H1 (cell line): ENCODE data around the gene TMEM50A. TPM values are rescaled to one million over a fixed set of nuclear protein-coding genes. Genes with fewer than 3 reads are reported as not detected.
A peak's percentile ranks its signal among the peaks of the same experiment; 100 is the strongest.
"Not testable (repeated sequence)": the region's sequence is repeated elsewhere in the genome, so short reads cannot be mapped to it uniquely, and the experiment has no call there.

ENCODE experiments used
- CTCF ChIA-PET: fragments of 300-600 bp; sonication (Branson Sonifier 250); formaldehyde crosslinking; loops from one replicate; lab custom pipeline; 2021; ENCODE audit not compliant: partially characterized antibody; lab: Charles Lee
- POLR2A ChIA-PET: fragments of 300-600 bp; sonication (Branson Sonifier 250); formaldehyde crosslinking; loops from one replicate; lab custom pipeline; 2021; ENCODE audit warnings: inconsistent platforms; ENCODE audit not compliant: partially characterized antibody; lab: Charles Lee
- DNase-seq, 2 experiments: peaks; one replicate each; pipeline versions ENCODE4 v3.0.0 to v3.0.0-alpha.2; 2010 to 2022; ENCODE audit warnings: low spot score in 2 of 2, low read depth in 1 of 2, mixed read lengths in 1 of 2
- FAIRE-seq: peaks from 2 replicates; lab custom pipeline; 2011; peaks lifted over from hg19 to GRCh38; lab: Jason Lieb, UNC
- H2AFZ ChIP-seq: 2 replicates; pipeline ENCODE4 v1.8.1; 2012; ENCODE audit warnings: low read length, inconsistent platforms
- H2AK5ac ChIP-seq: 2 replicates; pipeline ENCODE4 v1.6.1; 2013; ENCODE audit warnings: low read depth, low read length
- H2BK120ac ChIP-seq: replicated peaks from 2 replicates; pipeline ENCODE3; 2013; ENCODE audit warnings: low read depth, low read length, inconsistent platforms
- H2BK12ac ChIP-seq: 2 replicates; pipeline ENCODE4 v1.6.1; 2013; ENCODE audit warnings: low read depth, low read length
- H2BK15ac ChIP-seq: 2 replicates; pipeline ENCODE4 v1.6.1; 2013; ENCODE audit warnings: low read length
- H2BK20ac ChIP-seq: 2 replicates; pipeline ENCODE4 v1.6.1; 2013; ENCODE audit warnings: low read length
- H2BK5ac ChIP-seq: 2 replicates; pipeline ENCODE4 v1.6.1; 2013; ENCODE audit warnings: low read depth, low read length
- H3K14ac ChIP-seq: 2 replicates; pipeline ENCODE4 v1.6.1; 2013; ENCODE audit warnings: inconsistent platforms; ENCODE audit not compliant: insufficient read length
- H3K18ac ChIP-seq: 2 replicates; pipeline ENCODE4 v1.6.1; 2013; ENCODE audit warnings: low read length; ENCODE audit errors: extremely low read depth
- H3K23ac ChIP-seq: 2 replicates; pipeline ENCODE4 v1.6.1; 2013; ENCODE audit warnings: inconsistent platforms; ENCODE audit not compliant: insufficient read length
- H3K23me2 ChIP-seq: 2 replicates; pipeline ENCODE4 v1.6.1; 2013; ENCODE audit warnings: low read depth, low read length
- H3K27ac ChIP-seq: 2 replicates; pipeline ENCODE4 v1.6.1; 2011; ENCODE audit warnings: low read depth, low read length, inconsistent platforms
- H3K27me3 ChIP-seq, 4 experiments: replicated peaks in 1 of 4; 1 replicate in 1 of 4; 2 replicates in 3 of 4; pipeline versions ENCODE4 v1.6.1 to v1.8.1; 2011 to 2013; ENCODE audit warnings: low read length in 3 of 4, mild to moderate bottlenecking in 3 of 4, inconsistent platforms in 2 of 4, mixed read lengths in 2 of 4, moderate library complexity in 1 of 4; ENCODE audit not compliant: control insufficient read depth in 3 of 4, insufficient read depth in 3 of 4; ENCODE audit errors: extremely low read depth in 1 of 4
- H3K36me3 ChIP-seq, 4 experiments: 2 replicates each; pipeline versions ENCODE4 v1.6.1 to v1.8.1; 2011 to 2013; ENCODE audit warnings: mild to moderate bottlenecking in 4 of 4, low read length in 3 of 4, moderate library complexity in 2 of 4, control low read depth in 1 of 4, inconsistent platforms in 1 of 4; ENCODE audit not compliant: insufficient read depth in 4 of 4, control insufficient read depth in 2 of 4
- H3K4ac ChIP-seq: replicated peaks from 2 replicates; pipeline ENCODE3; 2013; ENCODE audit warnings: low read length, low read depth, mixed read lengths, inconsistent platforms; ENCODE audit not compliant: insufficient read length
- H3K4me1 ChIP-seq, 4 experiments: replicated peaks in 1 of 4; 1 replicate in 1 of 4; 2 replicates in 3 of 4; pipeline versions ENCODE4 v1.6.1 to v1.8.1; 2011 to 2013; ENCODE audit warnings: low read length in 3 of 4, inconsistent platforms in 2 of 4, mixed read lengths in 1 of 4; ENCODE audit not compliant: insufficient read depth in 4 of 4, control insufficient read depth in 3 of 4
- H3K4me2 ChIP-seq, 2 experiments: 2 replicates each; pipeline versions ENCODE4 v1.6.1 to v1.8.1; 2011 to 2013; ENCODE audit warnings: low read depth in 2 of 2, low read length in 2 of 2, control low read depth in 1 of 2, inconsistent platforms in 1 of 2, mild to moderate bottlenecking in 1 of 2; ENCODE audit not compliant: insufficient read depth in 1 of 2
- H3K4me3 ChIP-seq, 4 experiments: fragments of 200-600, 300-600 bp in 1 of 4; sonication (generic), shearing (Covaris generic), sonication (Bioruptor Twin) in 1 of 4; 2 replicates each; pipeline versions ENCODE4 v1.5.1 to v1.8.1; 2011 to 2016; ENCODE audit warnings: low read length in 4 of 4, low read depth in 3 of 4, control low read depth in 2 of 4, inconsistent platforms in 2 of 4, mild to moderate bottlenecking in 2 of 4, mixed read lengths in 1 of 4, moderate library complexity in 1 of 4; ENCODE audit not compliant: insufficient read depth in 2 of 4; ENCODE audit errors: extremely low read depth in 1 of 4
- H3K56ac ChIP-seq: replicated peaks from 2 replicates; pipeline ENCODE3; 2013; ENCODE audit warnings: low read depth, mild to moderate bottlenecking, mixed read lengths, low read length, inconsistent platforms; ENCODE audit not compliant: insufficient read length
- H3K79me1 ChIP-seq: 2 replicates; pipeline ENCODE4 v1.6.1; 2013; ENCODE audit warnings: low read depth, low read length, control low read depth
- H3K79me2 ChIP-seq, 2 experiments: 2 replicates each; pipeline versions ENCODE4 v1.6.1 to v1.8.1; 2012 to 2013; ENCODE audit warnings: low read length in 2 of 2, mild to moderate bottlenecking in 2 of 2, inconsistent platforms in 1 of 2; ENCODE audit not compliant: insufficient read depth in 2 of 2, control insufficient read depth in 1 of 2
- H3K9ac ChIP-seq, 4 experiments: replicated peaks in 1 of 4; 1 replicate in 1 of 4; 2 replicates in 3 of 4; pipeline versions ENCODE4 v1.6.1 to v1.8.1; 2011 to 2013; ENCODE audit warnings: low read depth in 3 of 4, low read length in 3 of 4, control low read depth in 2 of 4, mild to moderate bottlenecking in 2 of 4, moderate library complexity in 2 of 4, inconsistent platforms in 1 of 4; ENCODE audit errors: extremely low read depth in 1 of 4
- H3K9me3 ChIP-seq, 2 experiments: 2 replicates each; pipeline versions ENCODE4 v1.6.1 to v1.8.1; 2012 to 2013; ENCODE audit warnings: mild to moderate bottlenecking in 2 of 2, moderate library complexity in 2 of 2, control low read depth in 1 of 2, inconsistent platforms in 1 of 2, low read depth in 1 of 2, low read length in 1 of 2, mixed read lengths in 1 of 2; ENCODE audit not compliant: insufficient read depth in 2 of 2
- H4K20me1 ChIP-seq, 2 experiments: replicated peaks in 1 of 2; 2 replicates each; pipeline versions ENCODE3 to v1.8.1; 2011 to 2013; ENCODE audit warnings: inconsistent platforms in 2 of 2, low read length in 2 of 2, mild to moderate bottlenecking in 1 of 2; ENCODE audit not compliant: insufficient read depth in 2 of 2, control insufficient read depth in 1 of 2
- H4K5ac ChIP-seq: 2 replicates; pipeline ENCODE4 v1.6.1; 2013; ENCODE audit warnings: low read length, low read depth, mixed read lengths, inconsistent platforms; ENCODE audit not compliant: insufficient read length
- H4K8ac ChIP-seq: 2 replicates; pipeline ENCODE4 v1.8.0; 2013; ENCODE audit warnings: mild to moderate bottlenecking, moderate library complexity, low read length, inconsistent platforms; ENCODE audit not compliant: insufficient read depth; ENCODE audit errors: extremely low read depth
- H4K91ac ChIP-seq: replicated peaks from 2 replicates; pipeline ENCODE3; 2013; ENCODE audit warnings: low read length, mixed read lengths, inconsistent platforms; ENCODE audit not compliant: insufficient read length
- RAD21 ChIP-seq, 2 experiments: IDR thresholded peaks in 1 of 2; conservative IDR thresholded peaks in 1 of 2; 2 replicates each; pipeline ENCODE4 v1.6.1; 2011; ENCODE audit warnings: low read depth in 2 of 2, low read length in 2 of 2, improper control_type of control experiment in 1 of 2, inconsistent platforms in 1 of 2, mild to moderate bottlenecking in 1 of 2, moderate library complexity in 1 of 2
- WGBS, 2 experiments: shearing (Covaris generic) in 1 of 2; methylation state at CpG; one replicate each; pipeline versions ENCODE4 v1.1.6 to v1.1.7; 2013 to 2015; ENCODE audit warnings: low lambda C conversion rate in 2 of 2, mixed read lengths in 2 of 2, inconsistent platforms in 1 of 2, low coverage in 1 of 2, missing lambda C conversion rate in 1 of 2; ENCODE audit not compliant: insufficient replicate concordance in 2 of 2, insufficient coverage in 1 of 2, insufficient read length in 1 of 2; ENCODE audit errors: extremely low coverage in 1 of 2, missing lambda C conversion rate in 1 of 2; 5-methylcytosine and 5-hydroxymethylcytosine counted together
- polyA plus RNA-seq, 7 experiments: library from polyadenylated mRNA; depleted of rRNA in 3 of 7; stranded (reverse) in 5 of 7; unstranded in 2 of 7; fragments of >200 nt in 5 of 7; fragments of 200-250 nt in 2 of 7; gene quantifications; 1 replicate in 5 of 7; 2 replicates in 1 of 7; 4 replicates in 1 of 7; pipeline versions ENCODE4 v1.2.1 to v1.2.3, GENCODE V29; 2011 to 2013; ENCODE audit warnings: missing spikeins in 2 of 7, mixed read lengths in 2 of 7
- total RNA-seq: library from RNA; stranded (reverse); fragmentation: NEBNext Ultra II Directional; extraction: Animal tissue kit (Norgen Biotek cat#: 25700); gene quantifications from 2 replicates; pipeline ENCODE4 v1.2.1, GENCODE V29; 2021

The TMEM50A gene
- total and polyA plus RNA-seq, 2 of the 8 experiments (the other 6 are each of a cell fraction or from before 2014, with no cell fraction given): 98.6 to 111 TPM

DNA sequence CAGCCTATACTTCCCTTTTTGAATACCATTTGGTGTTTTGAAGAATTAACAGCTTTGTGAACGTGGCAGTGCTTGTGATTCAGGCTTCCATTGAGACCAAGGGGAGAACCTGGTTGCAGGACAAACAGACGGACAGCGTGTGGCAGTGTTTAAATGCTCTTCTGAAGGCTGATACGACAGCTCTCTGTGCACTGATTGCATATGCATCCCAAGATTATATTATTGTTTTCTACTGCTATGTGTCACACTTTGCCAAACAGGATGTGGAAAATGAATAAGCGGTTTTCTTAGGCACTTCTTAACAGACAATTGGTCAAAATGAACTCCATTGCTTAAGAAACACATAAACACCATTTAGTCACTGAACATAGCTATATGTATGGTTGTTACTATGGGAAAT lies 8.2 kb upstream of the TMEM50A start:
- H3K79me2 ChIP-seq: peaks cover 0 to 11% of the 10 kb centered on the region in 2 experiments; a peak in 1 of 4 replicates
- H2AK5ac ChIP-seq, DNase-seq, FAIRE-seq, H3K4me3 ChIP-seq, H4K20me1 ChIP-seq, H2AFZ ChIP-seq, H4K8ac ChIP-seq, H3K4ac ChIP-seq, H3K4me1 ChIP-seq, H3K23ac ChIP-seq, H3K9me3 ChIP-seq, H2BK12ac ChIP-seq, H3K27me3 ChIP-seq, H3K23me2 ChIP-seq, H3K79me1 ChIP-seq, H2BK120ac ChIP-seq, H4K91ac ChIP-seq, H2BK20ac ChIP-seq, H3K36me3 ChIP-seq, H2BK5ac ChIP-seq, H3K56ac ChIP-seq, H3K27ac ChIP-seq, H3K18ac ChIP-seq, CTCF ChIA-PET, H2BK15ac ChIP-seq, H3K4me2 ChIP-seq, H4K5ac ChIP-seq, H3K14ac ChIP-seq, POLR2A ChIA-PET, H3K9ac ChIP-seq: not testable (repeated sequence)
- peak in 1 of 2 experiments; percentile 10; a peak in 1 of 4 replicates for TF ChIP-seq RAD21 (IDR thresholded peaks at IDR 0.05 in 1 of 2, conservative IDR thresholded peaks at IDR 0.05 in 1 of 2; ENCODE audit: low read depth in 2 of 2, low read length in 2 of 2)
- 95% methylated on average over 5 of the region's 5 CpGs; no CpG with 5 or more reads in 1 of the 2 experiments for WGBS, 2 experiments
